Measurements from ENCODE around the gene PARVA.

PARVA gene

DNA sequence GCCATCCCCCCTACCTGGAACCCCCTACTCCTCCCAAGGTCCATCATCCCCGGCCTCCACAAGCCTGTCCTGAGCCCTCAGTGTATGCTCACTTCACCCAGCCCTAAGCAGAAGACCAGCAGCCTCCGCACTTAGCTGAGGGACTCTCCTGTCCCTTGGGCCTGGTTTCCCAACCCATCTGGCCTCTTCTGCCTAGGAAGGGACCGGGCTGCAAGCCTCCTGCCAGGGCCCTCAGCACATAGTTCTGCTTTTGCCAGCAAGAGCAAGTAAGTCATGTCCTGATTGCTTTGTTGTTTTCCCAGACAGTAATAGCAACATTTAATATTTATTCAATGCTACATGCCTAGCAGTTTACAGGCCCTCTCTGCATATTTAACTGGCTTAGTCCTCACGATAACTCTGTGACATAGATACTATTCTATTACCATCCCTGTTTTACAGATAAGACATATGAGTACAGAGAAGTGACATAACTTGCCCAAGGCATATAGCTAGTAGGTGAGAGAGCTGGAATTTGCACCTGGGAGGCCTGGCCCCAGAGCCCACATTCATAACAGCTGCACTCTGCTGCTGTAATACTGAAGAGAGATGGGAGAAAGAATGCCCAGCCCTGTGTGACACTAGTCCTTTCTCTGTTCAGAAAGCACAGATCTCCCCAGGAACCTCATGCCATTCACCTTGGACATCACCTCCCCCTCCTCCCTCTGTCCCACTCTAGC is 139.2 kb downstream of the PARVA start:
- TF ChIP-seq, protein P1, sequence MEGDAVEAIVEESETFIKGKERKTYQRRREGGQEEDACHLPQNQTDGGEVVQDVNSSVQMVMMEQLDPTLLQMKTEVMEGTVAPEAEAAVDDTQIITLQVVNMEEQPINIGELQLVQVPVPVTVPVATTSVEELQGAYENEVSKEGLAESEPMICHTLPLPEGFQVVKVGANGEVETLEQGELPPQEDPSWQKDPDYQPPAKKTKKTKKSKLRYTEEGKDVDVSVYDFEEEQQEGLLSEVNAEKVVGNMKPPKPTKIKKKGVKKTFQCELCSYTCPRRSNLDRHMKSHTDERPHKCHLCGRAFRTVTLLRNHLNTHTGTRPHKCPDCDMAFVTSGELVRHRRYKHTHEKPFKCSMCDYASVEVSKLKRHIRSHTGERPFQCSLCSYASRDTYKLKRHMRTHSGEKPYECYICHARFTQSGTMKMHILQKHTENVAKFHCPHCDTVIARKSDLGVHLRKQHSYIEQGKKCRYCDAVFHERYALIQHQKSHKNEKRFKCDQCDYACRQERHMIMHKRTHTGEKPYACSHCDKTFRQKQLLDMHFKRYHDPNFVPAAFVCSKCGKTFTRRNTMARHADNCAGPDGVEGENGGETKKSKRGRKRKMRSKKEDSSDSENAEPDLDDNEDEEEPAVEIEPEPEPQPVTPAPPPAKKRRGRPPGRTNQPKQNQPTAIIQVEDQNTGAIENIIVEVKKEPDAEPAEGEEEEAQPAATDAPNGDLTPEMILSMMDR (IDR thresholded peaks at IDR 0.05) = no peak

DNA sequence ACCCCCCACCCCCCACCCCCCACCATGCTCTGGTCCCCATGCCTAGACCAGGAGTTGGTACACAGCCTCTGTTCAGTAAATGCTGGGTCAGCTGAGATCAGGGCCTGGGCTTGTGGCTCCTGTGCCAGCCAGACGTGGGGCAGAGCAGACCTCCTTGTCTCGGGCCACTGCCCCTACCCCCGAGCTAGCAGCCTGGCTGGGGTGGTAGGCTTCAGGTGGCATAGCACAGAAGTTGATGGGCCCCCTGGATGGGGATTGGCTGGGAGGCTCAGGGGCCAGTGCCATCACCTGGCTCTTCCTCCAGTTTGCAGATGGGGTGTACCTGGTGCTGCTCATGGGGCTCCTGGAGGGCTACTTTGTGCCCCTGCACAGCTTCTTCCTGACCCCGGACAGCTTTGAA is 139.9 kb downstream of the PARVA start:
- TF ChIP-seq, protein P1 (IDR thresholded peaks at IDR 0.05) = no peak

DNA sequence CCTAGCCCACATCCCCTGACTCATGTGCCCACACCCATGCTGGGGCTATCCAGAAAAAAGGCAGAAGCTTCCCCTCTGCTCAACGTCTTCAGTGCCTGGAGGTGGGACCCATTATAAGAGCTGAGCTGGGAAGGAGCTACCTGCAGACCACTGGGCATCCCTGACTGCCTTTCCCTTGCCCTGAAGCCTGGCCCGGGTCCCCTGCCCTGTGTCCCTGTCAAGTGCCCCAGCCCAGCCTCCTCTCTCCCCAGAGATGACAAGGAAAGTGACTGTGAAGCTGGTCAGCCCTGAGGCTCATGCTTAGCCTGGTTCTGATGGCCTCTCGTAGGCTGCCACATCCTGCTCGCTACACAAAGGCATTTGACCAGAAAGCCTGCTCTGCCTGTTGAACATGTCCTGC is 140.4 kb downstream of the PARVA start:
- TF ChIP-seq, protein P1 (IDR thresholded peaks at IDR 0.05) = no peak

DNA sequence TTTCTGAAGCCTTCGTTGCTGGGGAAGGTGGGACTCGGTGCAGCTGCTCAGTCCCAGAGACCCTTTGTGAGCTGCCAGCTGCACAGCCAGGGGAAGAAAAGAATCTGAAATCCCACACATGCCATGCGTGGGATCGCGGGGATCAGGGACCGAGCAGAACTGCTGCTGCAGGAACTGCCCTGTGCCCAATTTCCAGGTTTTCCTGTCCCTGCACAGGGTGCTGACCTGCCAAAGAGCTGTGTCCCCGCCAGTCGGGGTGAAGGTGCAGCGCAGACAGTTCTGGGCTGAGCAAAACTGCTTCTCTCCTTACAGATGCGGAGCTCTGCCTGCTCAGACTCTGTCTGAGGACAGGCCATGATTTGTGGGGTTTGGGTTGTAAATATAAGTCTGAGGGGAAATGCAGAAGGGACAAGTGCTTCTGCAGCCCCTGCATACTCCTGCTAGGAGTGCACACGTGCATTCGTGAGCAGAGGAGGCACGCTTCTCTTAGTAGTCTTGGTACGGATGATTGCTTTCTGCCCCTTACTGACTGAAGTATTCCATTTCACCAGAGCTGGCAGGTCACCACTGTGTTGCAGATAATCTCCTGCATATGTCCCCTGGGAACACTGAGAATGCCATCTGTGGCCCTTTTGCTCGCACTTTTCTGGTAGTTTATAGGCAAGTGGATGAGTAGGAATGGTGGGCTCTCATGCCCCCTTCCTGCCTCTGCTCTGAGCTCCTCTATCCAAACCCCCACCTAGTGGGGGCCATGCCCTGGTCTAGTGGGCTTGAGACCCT is 141.4 kb downstream of the PARVA start:
- TF ChIP-seq, protein P1 (IDR thresholded peaks at IDR 0.05) = no peak

DNA sequence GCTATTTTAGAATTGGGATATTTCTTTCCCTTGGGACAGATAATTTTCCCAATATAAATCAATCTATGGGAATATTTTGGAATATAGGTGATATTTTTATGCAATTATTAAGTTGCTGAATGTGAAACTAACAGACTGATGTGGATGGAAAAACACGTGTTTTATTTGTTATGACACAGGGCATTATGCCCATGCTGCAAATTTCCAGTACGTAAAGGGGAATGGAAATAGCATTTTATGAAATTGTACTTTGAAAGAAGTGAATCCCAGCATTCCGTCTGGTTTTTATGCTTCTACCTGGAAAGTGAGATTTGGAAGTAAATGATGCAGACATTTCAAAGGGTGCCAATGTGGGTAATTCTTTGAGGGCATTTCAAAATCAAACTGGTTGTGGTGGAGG is 142.7 kb downstream of the PARVA start:
- TF ChIP-seq, protein P1 (IDR thresholded peaks at IDR 0.05) = no peak

DNA sequence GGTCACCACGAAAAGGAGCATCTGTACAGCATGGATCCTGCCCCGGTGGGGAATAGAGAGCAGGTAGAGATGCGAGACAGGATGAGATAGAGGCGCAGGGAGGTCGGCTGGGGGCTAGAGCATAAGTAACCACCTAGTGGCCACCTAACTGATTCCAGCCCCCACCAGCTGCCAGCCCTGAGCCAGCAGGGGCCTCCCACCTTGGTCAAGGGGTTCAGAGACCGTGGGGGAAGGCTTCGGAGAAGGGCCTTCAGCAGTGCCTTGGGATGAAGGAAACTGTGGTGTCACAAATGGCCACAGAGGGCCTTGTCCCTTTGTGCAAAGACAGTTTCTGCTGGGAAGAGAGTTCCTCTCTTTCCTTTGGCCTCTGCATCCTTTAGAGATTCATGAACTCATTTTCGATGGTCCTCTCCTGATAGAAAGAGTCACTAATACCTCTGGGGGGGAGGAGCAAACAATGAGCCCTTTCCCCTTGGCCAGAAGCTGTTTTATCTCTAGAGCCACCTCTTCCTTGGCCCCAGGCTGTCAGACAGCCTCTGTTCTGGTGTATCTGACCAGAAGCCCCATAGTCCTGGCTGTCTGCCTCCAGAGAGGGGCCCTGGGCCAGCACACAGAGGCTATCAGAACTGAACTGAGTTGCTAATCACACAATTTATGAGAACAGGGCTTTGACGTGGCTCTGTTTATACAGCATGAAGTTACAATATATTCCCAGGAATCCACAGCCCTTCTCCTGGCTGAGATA is 146.0 kb downstream of the PARVA start:
- TF ChIP-seq, protein P1 (IDR thresholded peaks at IDR 0.05) = no peak

DNA sequence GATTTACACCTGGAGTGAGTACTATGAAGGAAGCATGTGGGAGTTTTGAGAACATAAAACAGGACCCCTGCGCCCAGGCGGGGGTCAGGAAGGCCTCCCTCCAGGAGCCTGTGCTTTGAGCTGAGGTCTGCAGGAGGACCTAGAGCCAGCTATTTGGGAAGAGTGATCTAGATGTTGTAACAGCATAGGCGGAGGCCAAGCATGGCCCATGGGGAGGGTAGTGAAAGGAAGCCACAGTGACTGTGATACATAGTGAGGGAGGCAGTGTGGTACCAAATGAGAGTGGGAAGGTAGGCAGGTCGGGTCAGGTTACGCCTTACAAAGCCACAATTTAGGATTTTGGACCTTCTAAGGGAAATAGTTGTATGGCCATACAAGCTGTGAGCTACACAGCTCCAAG is 147.5 kb downstream of the PARVA start:
- TF ChIP-seq, protein P1 (IDR thresholded peaks at IDR 0.05) = no peak
